ENCODE measurements around the gene ARV1.

GRCh38 chr1:231045286-231045685, 66.4 kb downstream of the ARV1 start:
- TF ChIP-seq REST (IDR thresholded peaks at IDR 0.05; ENCODE audit: low read depth), result no peak
- no peak for TF ChIP-seq MAX (IDR thresholded peaks at IDR 0.05)
- TF ChIP-seq CTCF (IDR thresholded peaks at IDR 0.05 in 2 of 3, conservative IDR thresholded peaks at IDR 0.05 in 1 of 3; ENCODE audit: borderline replicate concordance in 1 of 3, insufficient read depth in 1 of 3, low read depth in 2 of 3, low read length in 2 of 3), result no peak
- no peak for TF ChIP-seq POLR2A (IDR thresholded peaks at IDR 0.05; ENCODE audit: borderline replicate concordance, extremely low read depth, insufficient read depth, insufficient read length)
- no peak for TF ChIP-seq RAD21 (IDR thresholded peaks at IDR 0.05; ENCODE audit: low read depth)
- no peak for TF ChIP-seq ZNF274 (IDR thresholded peaks at IDR 0.05; ENCODE audit: low read depth, low read length)
- TF ChIP-seq CBX3 (IDR thresholded peaks at IDR 0.05; ENCODE audit: low read depth), result no peak
- TF ChIP-seq EZH2phosphoT487 (IDR thresholded peaks at IDR 0.05; ENCODE audit: borderline replicate concordance), result no peak
- no peak for TF ChIP-seq JUND (IDR thresholded peaks at IDR 0.05)

All from HCT116 (cell line).